ENCODE measurements around the gene NCLN. TPM values are rescaled to one million over a fixed set of nuclear protein-coding genes. Genes with fewer than 3 reads are reported as not detected.
"Not testable (repeated sequence)": the region's sequence is repeated elsewhere in the genome, so short reads cannot be mapped to it uniquely, and the experiment has no call there.

Gene NCLN
- total and polyA plus RNA-seq, 2 donors = 14.5 to 62.6 TPM

DNA sequence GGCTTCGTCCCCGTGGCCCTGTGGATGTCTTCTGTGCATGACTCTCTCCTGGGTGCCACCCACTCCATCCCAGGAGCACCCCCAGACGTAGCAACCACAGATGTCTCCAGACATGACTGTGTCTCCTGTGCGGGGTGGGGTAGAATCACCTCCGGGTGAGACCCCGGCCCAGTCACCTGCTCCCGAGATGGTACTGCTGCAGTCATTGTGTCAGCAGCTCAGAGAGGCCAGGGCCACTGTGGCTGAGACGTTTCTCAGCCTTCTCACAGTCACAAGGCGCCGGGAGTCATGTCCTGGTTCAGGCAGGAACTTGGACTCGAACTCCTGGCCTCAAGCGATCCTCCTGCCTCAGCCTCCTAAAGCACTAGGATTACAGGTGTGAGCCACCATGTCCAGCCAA lies 16.6 kb downstream of the NCLN start:
- Histone ChIP-seq H3K9me3 (ENCODE audit: control insufficient read depth in 2 of 2, insufficient read depth in 1 of 2, low read length in 1 of 2) (peaks cover 0 to 4% of the 10 kb centered on the region in 2 donors), H3K27me3 (ENCODE audit: control insufficient read depth in 2 of 2, insufficient read depth in 1 of 2, low read length in 1 of 2) (no peaks in the 10 kb centered on the region), H3K27ac (ENCODE audit: low read depth in 1 of 2, low read length in 1 of 2) (no peak overlapping the region), H3K36me3 (ENCODE audit: control insufficient read depth in 2 of 2, insufficient read depth in 2 of 2, low read length in 1 of 2) (peaks cover 22 to 39% of the 10 kb centered on the region in 2 donors), H3K4me1 (ENCODE audit: control insufficient read depth in 2 of 2, insufficient read depth in 2 of 2, low read length in 2 of 2) (no peaks in the 10 kb centered on the region), H3K4me3 (ENCODE audit: low read length in 2 of 2) (no peak overlapping the region)
- WGBS = 93% methylated on average over 12 of the region's 12 CpGs
- DNase-seq (ENCODE audit: low read depth in 6 of 9, low spot score in 9 of 9) = no peak

DNA sequence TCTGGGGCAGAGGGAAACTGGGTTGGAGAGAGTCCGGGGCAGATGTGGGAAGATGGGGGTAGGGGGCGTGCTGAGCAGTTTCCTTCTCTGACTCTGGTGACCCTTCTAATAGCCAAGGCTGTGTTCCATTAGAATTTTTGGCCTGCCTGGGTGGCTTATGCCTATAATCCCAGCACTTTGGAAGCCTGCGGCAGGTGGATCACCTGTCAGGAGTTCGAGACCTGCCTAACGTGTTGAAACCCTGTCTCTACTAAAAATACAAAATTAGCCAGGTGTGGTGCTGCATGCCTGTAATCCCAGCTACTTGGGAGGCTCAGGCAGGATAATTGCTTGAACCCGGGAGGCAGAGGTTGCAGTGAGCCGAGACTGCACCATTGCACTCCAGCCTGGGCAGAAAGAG lies 17.2 kb downstream of the NCLN start:
- H3K9me3 ChIP-seq (ENCODE audit: control insufficient read depth in 2 of 2, insufficient read depth in 1 of 2, low read length in 1 of 2); H3K4me3 ChIP-seq (ENCODE audit: low read length in 2 of 2); DNase-seq (ENCODE audit: low read depth in 6 of 9, low spot score in 9 of 9); H3K4me1 ChIP-seq (ENCODE audit: control insufficient read depth in 2 of 2, insufficient read depth in 2 of 2, low read length in 2 of 2); H3K27me3 ChIP-seq (ENCODE audit: control insufficient read depth in 2 of 2, insufficient read depth in 1 of 2, low read length in 1 of 2); H3K27ac ChIP-seq (ENCODE audit: low read depth in 1 of 2, low read length in 1 of 2): not testable (repeated sequence)
- H3K36me3 ChIP-seq (ENCODE audit: control insufficient read depth in 2 of 2, insufficient read depth in 2 of 2, low read length in 1 of 2) = peaks cover 28 to 45% of the 10 kb centered on the region in 2 donors
- 98% methylated on average over 7 of the region's 7 CpGs for WGBS

DNA sequence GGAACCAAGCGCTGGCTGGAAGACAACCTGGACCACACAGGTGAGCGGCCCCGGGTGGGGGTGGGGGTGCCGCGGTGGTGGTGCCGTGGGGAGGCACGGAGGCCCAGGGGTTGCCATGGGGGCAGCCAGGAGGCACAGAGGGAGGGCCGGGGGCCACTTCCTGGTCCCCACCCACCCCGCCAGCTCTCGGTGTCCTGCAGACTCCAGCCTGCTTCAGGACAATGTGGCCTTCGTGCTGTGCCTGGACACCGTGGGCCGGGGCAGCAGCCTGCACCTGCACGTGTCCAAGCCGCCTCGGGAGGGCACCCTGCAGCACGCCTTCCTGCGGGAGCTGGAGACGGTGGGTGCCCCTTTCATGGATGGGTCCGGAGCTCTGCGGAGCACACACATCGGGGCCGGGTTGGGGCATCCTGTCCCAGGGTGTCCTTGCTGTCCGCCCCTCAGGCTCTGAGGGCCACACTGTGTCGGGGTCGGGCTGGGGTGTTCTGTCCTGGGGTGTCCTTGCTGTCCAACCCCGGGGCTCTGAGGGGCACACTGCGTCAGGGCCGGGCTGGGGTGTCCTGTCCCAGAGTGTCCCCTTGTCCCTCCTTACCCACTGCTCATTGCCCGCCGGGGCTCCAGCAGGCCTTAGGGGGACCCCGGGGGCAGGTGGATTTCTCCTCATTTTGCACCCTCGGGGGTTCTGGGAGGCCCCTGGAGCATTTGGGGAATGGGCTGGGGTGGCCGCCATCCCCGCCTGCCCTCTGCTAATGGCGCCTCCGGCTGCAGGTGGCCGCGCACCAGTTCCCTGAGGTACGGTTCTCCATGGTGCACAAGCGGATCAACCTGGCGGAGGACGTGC lies 18.3 kb downstream of the NCLN start:
- H3K27ac ChIP-seq (ENCODE audit: low read depth in 1 of 2, low read length in 1 of 2) = no peak overlapping the region
- H3K36me3 ChIP-seq (ENCODE audit: control insufficient read depth in 2 of 2, insufficient read depth in 2 of 2, low read length in 1 of 2) = peaks cover 32 to 53% of the 10 kb centered on the region in 2 donors
- WGBS = 98% methylated on average over 43 of the region's 43 CpGs
- H3K9me3 ChIP-seq (ENCODE audit: control insufficient read depth in 2 of 2, insufficient read depth in 1 of 2, low read length in 1 of 2) = peaks cover 0 to 4% of the 10 kb centered on the region in 2 donors
- H3K27me3 ChIP-seq (ENCODE audit: control insufficient read depth in 2 of 2, insufficient read depth in 1 of 2, low read length in 1 of 2) = no peaks in the 10 kb centered on the region
- no peak for DNase-seq (ENCODE audit: low read depth in 6 of 9, low spot score in 9 of 9)
- H3K4me3 ChIP-seq (ENCODE audit: low read length in 2 of 2) = no peak overlapping the region
- no peaks in the 10 kb centered on the region for H3K4me1 ChIP-seq (ENCODE audit: control insufficient read depth in 2 of 2, insufficient read depth in 2 of 2, low read length in 2 of 2)

DNA sequence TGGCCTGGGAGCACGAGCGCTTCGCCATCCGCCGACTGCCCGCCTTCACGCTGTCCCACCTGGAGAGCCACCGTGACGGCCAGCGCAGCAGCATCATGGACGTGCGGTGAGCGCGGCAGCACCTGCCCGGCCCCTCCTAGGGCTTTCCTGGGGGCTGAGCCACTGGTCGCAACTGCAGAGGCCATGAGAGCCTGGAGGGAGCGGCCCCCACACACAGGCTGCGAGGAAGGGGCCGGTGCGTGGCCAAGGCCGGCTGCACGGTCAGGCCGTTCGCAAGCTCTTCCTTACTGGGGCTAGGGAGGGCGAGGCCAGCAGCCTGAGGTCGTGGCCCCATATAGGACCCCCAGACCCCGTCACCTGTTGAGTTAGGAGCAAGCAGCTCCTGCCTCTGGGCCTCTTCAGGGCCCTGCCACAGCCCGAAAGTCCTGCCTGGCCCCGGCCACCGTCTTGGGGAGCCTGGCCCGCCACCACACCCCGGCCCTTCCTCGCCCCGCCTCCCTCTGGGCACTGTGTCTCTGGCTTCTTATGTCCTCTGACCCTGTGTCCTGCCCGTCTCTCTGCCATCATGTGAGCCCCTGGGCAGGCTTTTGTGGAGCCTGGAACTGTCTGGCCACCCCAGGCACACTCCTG lies 19.0 kb downstream of the NCLN start:
- Histone ChIP-seq H3K27me3 (ENCODE audit: control insufficient read depth in 2 of 2, insufficient read depth in 1 of 2, low read length in 1 of 2) (no peaks in the 10 kb centered on the region), H3K9me3 (ENCODE audit: control insufficient read depth in 2 of 2, insufficient read depth in 1 of 2, low read length in 1 of 2) (peaks cover 0 to 4% of the 10 kb centered on the region in 2 donors), H3K4me1 (ENCODE audit: control insufficient read depth in 2 of 2, insufficient read depth in 2 of 2, low read length in 2 of 2) (no peaks in the 10 kb centered on the region), H3K27ac (ENCODE audit: low read depth in 1 of 2, low read length in 1 of 2) (no peak overlapping the region), H3K4me3 (ENCODE audit: low read length in 2 of 2) (no peak overlapping the region), H3K36me3 (ENCODE audit: control insufficient read depth in 2 of 2, insufficient read depth in 2 of 2, low read length in 1 of 2) (peaks cover 29 to 49% of the 10 kb centered on the region in 2 donors)
- no peak for DNase-seq (ENCODE audit: low read depth in 6 of 9, low spot score in 9 of 9)
- 96% methylated on average over 35 of the region's 35 CpGs for WGBS

DNA sequence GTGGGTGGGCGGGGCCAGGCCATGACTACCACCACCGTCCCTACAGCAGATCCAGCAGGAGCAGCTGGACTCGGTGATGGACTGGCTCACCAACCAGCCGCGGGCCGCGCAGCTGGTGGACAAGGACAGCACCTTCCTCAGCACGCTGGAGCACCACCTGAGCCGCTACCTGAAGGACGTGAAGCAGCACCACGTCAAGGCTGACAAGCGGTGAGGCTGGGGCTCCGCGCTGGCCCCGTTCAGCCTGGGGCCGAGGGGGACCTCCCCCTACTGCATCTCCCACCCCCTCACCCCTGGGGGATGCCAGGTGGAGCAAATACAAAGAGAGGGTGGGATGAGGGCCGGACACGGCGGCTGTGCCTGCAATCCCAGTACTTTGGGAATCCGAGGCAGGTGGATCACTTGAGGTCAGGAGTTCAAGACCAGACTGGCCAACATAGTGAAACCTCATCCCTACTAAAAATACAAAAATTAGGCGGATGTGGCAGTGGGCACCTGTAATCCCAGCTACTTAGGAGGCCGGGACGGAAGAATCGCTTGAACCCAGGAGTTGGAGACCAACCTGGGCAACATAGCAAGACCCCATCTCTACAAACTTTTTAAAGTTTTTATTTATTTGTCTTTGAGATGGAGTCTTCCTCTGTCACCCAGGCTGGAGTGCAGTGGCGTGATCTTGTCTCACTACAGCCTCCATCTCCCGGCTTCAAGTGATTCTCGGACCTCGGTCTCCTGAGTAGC lies 20.7 kb downstream of the NCLN start:
- Histone ChIP-seq H3K4me3 (ENCODE audit: low read length in 2 of 2) (no peak overlapping the region), H3K4me1 (ENCODE audit: control insufficient read depth in 2 of 2, insufficient read depth in 2 of 2, low read length in 2 of 2) (no peaks in the 10 kb centered on the region), H3K27me3 (ENCODE audit: control insufficient read depth in 2 of 2, insufficient read depth in 1 of 2, low read length in 1 of 2) (no peaks in the 10 kb centered on the region), H3K36me3 (ENCODE audit: control insufficient read depth in 2 of 2, insufficient read depth in 2 of 2, low read length in 1 of 2) (peaks cover 29 to 49% of the 10 kb centered on the region in 2 donors), H3K27ac (ENCODE audit: low read depth in 1 of 2, low read length in 1 of 2) (no peak overlapping the region), H3K9me3 (ENCODE audit: control insufficient read depth in 2 of 2, insufficient read depth in 1 of 2, low read length in 1 of 2) (peaks cover 0 to 4% of the 10 kb centered on the region in 2 donors)
- 98% methylated on average over 28 of the region's 28 CpGs for WGBS
- no peak for DNase-seq (ENCODE audit: low read depth in 6 of 9, low spot score in 9 of 9)

DNA sequence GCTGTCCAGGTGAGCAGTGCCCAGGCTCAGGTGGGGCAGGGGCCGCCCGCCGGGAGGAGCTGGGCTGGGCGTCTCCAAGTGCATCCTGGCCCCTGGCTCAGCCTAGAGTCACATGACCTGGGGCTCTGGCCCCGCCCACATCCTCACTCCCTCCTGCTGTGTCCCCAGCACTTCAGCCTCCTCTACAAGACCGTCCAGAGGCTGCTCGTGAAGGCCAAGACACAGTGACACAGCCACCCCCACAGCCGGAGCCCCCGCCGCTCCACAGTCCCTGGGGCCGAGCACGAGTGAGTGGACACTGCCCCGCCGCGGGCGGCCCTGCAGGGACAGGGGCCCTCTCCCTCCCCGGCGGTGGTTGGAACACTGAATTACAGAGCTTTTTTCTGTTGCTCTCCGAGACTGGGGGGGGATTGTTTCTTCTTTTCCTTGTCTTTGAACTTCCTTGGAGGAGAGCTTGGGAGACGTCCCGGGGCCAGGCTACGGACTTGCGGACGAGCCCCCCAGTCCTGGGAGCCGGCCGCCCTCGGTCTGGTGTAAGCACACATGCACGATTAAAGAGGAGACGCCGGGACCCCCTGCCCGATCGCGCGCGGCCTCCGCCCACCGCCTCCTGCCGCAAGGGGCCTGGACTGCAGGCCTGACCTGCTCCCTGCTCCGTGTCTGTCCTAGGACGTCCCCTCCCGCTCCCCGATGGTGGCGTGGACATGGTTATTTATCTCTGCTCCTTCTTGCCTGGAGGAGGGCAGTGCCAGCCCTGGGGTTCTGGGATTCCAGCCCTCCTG lies 21.9 kb downstream of the NCLN start:
- H3K9me3 ChIP-seq (ENCODE audit: control insufficient read depth in 2 of 2, insufficient read depth in 1 of 2, low read length in 1 of 2) = no peaks in the 10 kb centered on the region
- no peaks in the 10 kb centered on the region for H3K4me1 ChIP-seq (ENCODE audit: control insufficient read depth in 2 of 2, insufficient read depth in 2 of 2, low read length in 2 of 2)
- WGBS = 97% methylated on average over 43 of the region's 43 CpGs
- H3K27me3 ChIP-seq (ENCODE audit: control insufficient read depth in 2 of 2, insufficient read depth in 1 of 2, low read length in 1 of 2) = no peaks in the 10 kb centered on the region
- H3K36me3 ChIP-seq (ENCODE audit: control insufficient read depth in 2 of 2, insufficient read depth in 2 of 2, low read length in 1 of 2) = peaks cover 29 to 49% of the 10 kb centered on the region in 2 donors
- no peak overlapping the region for H3K4me3 ChIP-seq (ENCODE audit: low read length in 2 of 2)
- H3K27ac ChIP-seq (ENCODE audit: low read depth in 1 of 2, low read length in 1 of 2) = no peak overlapping the region
- no peak for DNase-seq (ENCODE audit: low read depth in 6 of 9, low spot score in 9 of 9)

DNA sequence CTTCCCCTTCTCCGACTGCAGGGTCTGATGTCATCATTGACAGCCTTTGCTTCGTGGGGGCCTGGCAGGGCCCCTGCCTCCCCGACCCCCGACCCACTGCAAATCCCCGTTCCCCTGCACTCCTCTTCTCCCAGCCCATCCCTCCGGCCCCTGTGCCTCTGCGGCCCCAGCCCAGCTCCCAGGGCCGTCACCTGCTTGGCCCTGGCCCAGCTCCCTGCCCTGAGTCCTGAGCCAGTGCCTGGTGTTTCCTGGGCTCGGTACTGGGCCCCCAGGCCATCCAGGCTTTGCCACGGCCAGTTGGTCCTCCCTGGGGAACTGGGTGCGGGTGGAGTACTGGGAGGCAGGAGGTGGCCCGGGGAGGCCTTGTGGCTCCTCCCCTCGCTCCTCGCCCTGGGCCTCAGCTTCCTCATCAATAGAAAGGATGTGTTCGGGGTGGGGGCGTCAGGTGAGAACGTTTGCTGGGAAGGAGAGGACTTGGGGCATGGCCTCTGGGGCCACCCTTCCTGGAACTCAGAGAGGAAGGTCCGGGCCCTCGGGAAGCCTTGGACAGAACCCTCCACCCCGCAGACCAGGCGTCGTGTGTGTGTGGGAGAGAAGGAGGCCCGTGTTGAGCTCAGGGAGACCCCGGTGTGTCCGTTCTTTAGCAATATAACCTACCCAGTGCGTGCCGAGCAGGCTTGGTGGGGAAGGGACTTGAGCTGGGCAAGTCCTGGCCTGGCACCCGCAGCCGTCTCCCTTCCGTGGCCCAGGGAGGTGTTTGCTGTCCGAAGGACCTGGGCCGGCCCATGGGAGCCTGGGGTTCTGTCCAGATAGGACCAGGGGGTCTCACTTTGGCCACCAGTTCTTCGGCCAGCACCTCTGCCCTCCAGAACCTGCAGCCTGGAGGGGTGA lies 22.8 kb downstream of the NCLN start:
- H3K4me1 ChIP-seq (ENCODE audit: control insufficient read depth in 2 of 2, insufficient read depth in 2 of 2, low read length in 2 of 2) = no peaks in the 10 kb centered on the region
- no peak overlapping the region for H3K4me3 ChIP-seq (ENCODE audit: low read length in 2 of 2)
- no peaks in the 10 kb centered on the region for H3K27me3 ChIP-seq (ENCODE audit: control insufficient read depth in 2 of 2, insufficient read depth in 1 of 2, low read length in 1 of 2)
- no peak overlapping the region for H3K27ac ChIP-seq (ENCODE audit: low read depth in 1 of 2, low read length in 1 of 2)
- WGBS = 96% methylated on average over 33 of the region's 33 CpGs
- DNase-seq (ENCODE audit: low read depth in 6 of 9, low spot score in 9 of 9) = no peak
- H3K36me3 ChIP-seq (ENCODE audit: control insufficient read depth in 2 of 2, insufficient read depth in 2 of 2, low read length in 1 of 2) = peaks cover 28 to 49% of the 10 kb centered on the region in 2 donors
- no peaks in the 10 kb centered on the region for H3K9me3 ChIP-seq (ENCODE audit: control insufficient read depth in 2 of 2, insufficient read depth in 1 of 2, low read length in 1 of 2)

Measured in thymus (tissue), 11 donors.